ENCODE data around the gene RADX.

DNA sequence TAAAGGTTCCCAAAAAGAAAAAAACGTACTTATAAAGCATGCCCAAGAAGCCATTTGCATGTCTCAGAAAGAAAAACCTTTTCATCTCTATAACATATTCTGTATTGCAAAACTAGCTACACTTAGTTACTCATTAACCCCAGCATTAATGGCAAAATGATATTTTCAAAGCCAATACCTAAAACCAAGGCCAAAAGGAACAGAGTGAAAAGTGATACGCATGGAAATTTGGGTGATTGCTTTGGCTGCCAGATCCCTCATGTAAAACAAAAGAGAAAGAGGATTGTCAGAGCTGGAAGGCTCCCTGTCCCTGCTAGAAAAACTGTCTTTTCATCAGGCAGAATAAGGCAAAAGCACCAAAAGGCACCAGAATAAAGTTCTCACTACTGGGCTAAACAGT, 46.8 kb upstream of the RADX start:
- TF ChIP-seq CTCF (IDR thresholded peaks at IDR 0.05; ENCODE audit: extremely low read depth in 1 of 2, insufficient read depth in 1 of 2, low read depth in 1 of 2, low read length in 2 of 2) (no peak), POLR2A (IDR thresholded peaks at IDR 0.05; ENCODE audit: low read depth, low read length) (no peak), EZH2 (IDR thresholded peaks at IDR 0.05; ENCODE audit: borderline replicate concordance, low read depth, low read length, severe bottlenecking) (no peak)

All from endothelial cell of umbilical vein (primary cell).